ENCODE results near the gene DCANP1.

Gene DCANP1

DNA sequence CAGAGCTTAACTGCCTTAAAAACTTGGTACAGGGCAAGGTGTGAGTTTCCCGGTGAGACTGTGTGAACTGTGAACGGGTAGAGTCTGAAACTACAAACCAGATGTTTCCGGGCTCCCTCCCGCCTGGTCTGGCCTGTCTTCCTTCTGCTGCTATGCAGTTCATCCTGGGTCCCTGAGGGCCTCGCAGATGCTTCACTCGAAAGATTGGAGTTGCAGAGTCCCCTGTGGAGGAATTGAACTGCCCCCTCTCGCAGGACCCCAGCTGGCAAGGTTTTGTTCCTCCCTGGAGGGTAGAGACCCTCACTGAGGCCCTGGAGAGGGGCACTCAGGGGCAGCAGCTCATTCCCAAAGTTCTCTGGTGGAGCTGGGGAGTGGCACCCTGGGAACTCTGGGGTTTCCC, 533 bp downstream of the DCANP1 start:
- no peaks in the 10 kb centered on the region for H4K20me1 ChIP-seq (ENCODE audit: insufficient read depth, low read length, poor library complexity, severe bottlenecking)
- no peak for TF ChIP-seq EZH2phosphoT487 (IDR thresholded peaks at IDR 0.05; ENCODE audit: borderline replicate concordance)
- TF ChIP-seq, protein P1, sequence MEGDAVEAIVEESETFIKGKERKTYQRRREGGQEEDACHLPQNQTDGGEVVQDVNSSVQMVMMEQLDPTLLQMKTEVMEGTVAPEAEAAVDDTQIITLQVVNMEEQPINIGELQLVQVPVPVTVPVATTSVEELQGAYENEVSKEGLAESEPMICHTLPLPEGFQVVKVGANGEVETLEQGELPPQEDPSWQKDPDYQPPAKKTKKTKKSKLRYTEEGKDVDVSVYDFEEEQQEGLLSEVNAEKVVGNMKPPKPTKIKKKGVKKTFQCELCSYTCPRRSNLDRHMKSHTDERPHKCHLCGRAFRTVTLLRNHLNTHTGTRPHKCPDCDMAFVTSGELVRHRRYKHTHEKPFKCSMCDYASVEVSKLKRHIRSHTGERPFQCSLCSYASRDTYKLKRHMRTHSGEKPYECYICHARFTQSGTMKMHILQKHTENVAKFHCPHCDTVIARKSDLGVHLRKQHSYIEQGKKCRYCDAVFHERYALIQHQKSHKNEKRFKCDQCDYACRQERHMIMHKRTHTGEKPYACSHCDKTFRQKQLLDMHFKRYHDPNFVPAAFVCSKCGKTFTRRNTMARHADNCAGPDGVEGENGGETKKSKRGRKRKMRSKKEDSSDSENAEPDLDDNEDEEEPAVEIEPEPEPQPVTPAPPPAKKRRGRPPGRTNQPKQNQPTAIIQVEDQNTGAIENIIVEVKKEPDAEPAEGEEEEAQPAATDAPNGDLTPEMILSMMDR (conservative IDR thresholded peaks at IDR 0.05; ENCODE audit: low read length) = no peak
- no peak overlapping the region for H2AFZ ChIP-seq (ENCODE audit: low read length)
- H3K9me2 ChIP-seq (replicated peaks; ENCODE audit: low read depth, low read length) = no peaks in the 10 kb centered on the region
- H3K4me2 ChIP-seq (ENCODE audit: low read depth, low read length, poor library complexity, severe bottlenecking) = no peak overlapping the region
- peaks cover 22% of the 10 kb centered on the region for H3K4me1 ChIP-seq (ENCODE audit: insufficient read depth, low read length, poor library complexity, severe bottlenecking)
- H3K9ac ChIP-seq (ENCODE audit: low read depth, low read length, poor library complexity, severe bottlenecking) = no peak overlapping the region
- no peaks in the 10 kb centered on the region for H3K36me3 ChIP-seq (ENCODE audit: insufficient read depth, low read length)
- no peaks in the 10 kb centered on the region for H3K9me3 ChIP-seq (ENCODE audit: insufficient read depth, low read depth, low read length)
- no peaks in the 10 kb centered on the region for H3K27me3 ChIP-seq (ENCODE audit: insufficient read depth, low read length, poor library complexity, severe bottlenecking)
- no peaks in the 10 kb centered on the region for H3K79me2 ChIP-seq (ENCODE audit: insufficient read depth, low read length)
- H3F3A ChIP-seq (ENCODE audit: low read depth) = no peaks in the 10 kb centered on the region
- no peak overlapping the region for H3K4me3 ChIP-seq (ENCODE audit: low read length, poor library complexity, severe bottlenecking)

DNA sequence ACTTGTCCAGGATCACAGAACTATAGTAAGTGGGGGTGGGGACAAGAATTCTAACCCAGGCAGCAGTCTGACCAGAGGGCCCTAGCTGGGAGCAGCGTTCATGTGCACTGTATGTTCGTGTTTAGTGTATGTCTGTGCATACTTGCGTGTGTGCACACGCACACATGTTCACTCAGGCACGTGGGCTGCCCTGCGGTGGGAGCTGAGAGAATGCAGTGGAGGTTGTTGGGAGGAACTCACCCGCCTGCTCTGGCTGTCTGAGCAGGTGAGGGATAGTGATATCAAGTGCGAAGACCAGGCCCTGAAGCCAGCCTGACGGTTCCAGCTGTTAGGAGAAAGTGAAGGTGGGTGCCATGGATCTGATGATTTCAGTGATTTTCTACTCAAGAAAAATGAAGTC, 942 bp downstream of the DCANP1 start:
- TF ChIP-seq EZH2phosphoT487 (IDR thresholded peaks at IDR 0.05; ENCODE audit: borderline replicate concordance) = no peak
- TF ChIP-seq, protein P1 (conservative IDR thresholded peaks at IDR 0.05; ENCODE audit: low read length) = no peak
- Histone ChIP-seq H3K9me3 (ENCODE audit: insufficient read depth, low read depth, low read length) (no peaks in the 10 kb centered on the region), H3K9ac (ENCODE audit: low read depth, low read length, poor library complexity, severe bottlenecking) (no peak overlapping the region), H3K4me1 (ENCODE audit: insufficient read depth, low read length, poor library complexity, severe bottlenecking) (peaks cover 26% of the 10 kb centered on the region), H3F3A (ENCODE audit: low read depth) (no peaks in the 10 kb centered on the region), H3K79me2 (ENCODE audit: insufficient read depth, low read length) (no peaks in the 10 kb centered on the region), H4K20me1 (ENCODE audit: insufficient read depth, low read length, poor library complexity, severe bottlenecking) (no peaks in the 10 kb centered on the region), H3K9me2 (replicated peaks; ENCODE audit: low read depth, low read length) (no peaks in the 10 kb centered on the region), H3K36me3 (ENCODE audit: insufficient read depth, low read length) (no peaks in the 10 kb centered on the region), H3K4me2 (ENCODE audit: low read depth, low read length, poor library complexity, severe bottlenecking) (no peak overlapping the region), H3K27me3 (ENCODE audit: insufficient read depth, low read length, poor library complexity, severe bottlenecking) (no peaks in the 10 kb centered on the region), H3K4me3 (ENCODE audit: low read length, poor library complexity, severe bottlenecking) (no peak overlapping the region), H2AFZ (ENCODE audit: low read length) (no peak overlapping the region)

DNA sequence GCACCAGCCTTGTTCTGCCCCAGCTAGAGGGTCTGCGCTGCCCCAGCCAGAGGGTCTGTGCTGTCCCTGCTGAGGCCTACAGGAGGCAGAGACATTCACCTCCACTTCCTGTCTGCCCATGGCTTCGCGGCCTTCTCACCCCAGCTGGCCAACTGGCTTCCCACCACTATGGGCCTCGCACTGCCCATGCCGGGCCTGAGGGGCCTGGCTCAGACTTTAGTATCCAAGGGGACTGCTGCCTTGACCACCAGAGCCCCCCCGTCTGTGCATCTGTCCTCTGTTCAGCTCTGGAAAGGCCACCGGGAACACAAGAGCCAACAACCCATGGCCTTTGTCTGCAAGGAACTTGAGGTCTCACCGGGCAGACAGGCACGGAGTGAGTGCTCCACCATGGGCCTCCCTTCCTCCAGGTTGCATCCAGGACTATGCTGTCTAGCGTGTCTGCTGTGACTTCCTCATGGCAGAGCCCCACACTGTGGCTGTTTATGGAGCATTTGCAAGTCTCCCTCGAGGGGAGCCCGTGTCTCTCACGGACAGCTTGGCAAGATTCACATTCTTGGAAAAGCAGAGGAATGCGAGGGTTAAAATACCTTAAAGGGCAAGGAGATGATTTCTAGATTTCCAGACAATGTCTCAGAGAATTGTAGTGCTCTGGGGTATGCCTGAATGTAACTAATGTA, 1.7 kb downstream of the DCANP1 start:
- Histone ChIP-seq H3K9ac (ENCODE audit: low read depth, low read length, poor library complexity, severe bottlenecking) (peak overlapping the region; percentile 44), H3K4me1 (ENCODE audit: insufficient read depth, low read length, poor library complexity, severe bottlenecking) (peaks cover 30% of the 10 kb centered on the region), H4K20me1 (ENCODE audit: insufficient read depth, low read length, poor library complexity, severe bottlenecking) (no peaks in the 10 kb centered on the region), H3K9me3 (ENCODE audit: insufficient read depth, low read depth, low read length) (no peaks in the 10 kb centered on the region), H3K36me3 (ENCODE audit: insufficient read depth, low read length) (no peaks in the 10 kb centered on the region), H2AFZ (ENCODE audit: low read length) (peak overlapping the region; percentile 84), H3K9me2 (replicated peaks; ENCODE audit: low read depth, low read length) (no peaks in the 10 kb centered on the region), H3K4me3 (ENCODE audit: low read length, poor library complexity, severe bottlenecking) (no peak overlapping the region), H3K27me3 (ENCODE audit: insufficient read depth, low read length, poor library complexity, severe bottlenecking) (no peaks in the 10 kb centered on the region), H3K4me2 (ENCODE audit: low read depth, low read length, poor library complexity, severe bottlenecking) (peak overlapping the region; percentile 15), H3K79me2 (ENCODE audit: insufficient read depth, low read length) (no peaks in the 10 kb centered on the region), H3F3A (ENCODE audit: low read depth) (no peaks in the 10 kb centered on the region)
- TF ChIP-seq, protein P1 (conservative IDR thresholded peaks at IDR 0.05; ENCODE audit: low read length) = no peak
- no peak for TF ChIP-seq EZH2phosphoT487 (IDR thresholded peaks at IDR 0.05; ENCODE audit: borderline replicate concordance)

Measured in Loucy (cell line).